ENCODE data around the gene ADAMTSL1.

The ADAMTSL1 gene

GRCh38 chr9:18810581-18810980 is 336.6 kb downstream of the ADAMTSL1 start:
- no peak for TF ChIP-seq CTCF (IDR thresholded peaks at IDR 0.05; ENCODE audit: low read depth, low read length, missing control alignments)
- no peak overlapping the region for H3K4me3 ChIP-seq (ENCODE audit: low read depth, low read length)
- no peak for DNase-seq (ENCODE audit: low read depth)

GRCh38 chr9:18811171-18811570 is 337.2 kb downstream of the ADAMTSL1 start:
- DNase-seq (ENCODE audit: low read depth): no peak
- no peak overlapping the region for H3K4me3 ChIP-seq (ENCODE audit: low read depth, low read length)
- TF ChIP-seq CTCF (IDR thresholded peaks at IDR 0.05; ENCODE audit: low read depth, low read length, missing control alignments): no peak

- H3K4me3 ChIP-seq (ENCODE audit: low read depth, low read length): no peak overlapping the region
- no peak for TF ChIP-seq CTCF (IDR thresholded peaks at IDR 0.05; ENCODE audit: low read depth, low read length, missing control alignments)
- no peak for DNase-seq (ENCODE audit: low read depth)
Observed at GRCh38 chr9:18819418-18819817, 345.5 kb downstream of the ADAMTSL1 start.

DNA sequence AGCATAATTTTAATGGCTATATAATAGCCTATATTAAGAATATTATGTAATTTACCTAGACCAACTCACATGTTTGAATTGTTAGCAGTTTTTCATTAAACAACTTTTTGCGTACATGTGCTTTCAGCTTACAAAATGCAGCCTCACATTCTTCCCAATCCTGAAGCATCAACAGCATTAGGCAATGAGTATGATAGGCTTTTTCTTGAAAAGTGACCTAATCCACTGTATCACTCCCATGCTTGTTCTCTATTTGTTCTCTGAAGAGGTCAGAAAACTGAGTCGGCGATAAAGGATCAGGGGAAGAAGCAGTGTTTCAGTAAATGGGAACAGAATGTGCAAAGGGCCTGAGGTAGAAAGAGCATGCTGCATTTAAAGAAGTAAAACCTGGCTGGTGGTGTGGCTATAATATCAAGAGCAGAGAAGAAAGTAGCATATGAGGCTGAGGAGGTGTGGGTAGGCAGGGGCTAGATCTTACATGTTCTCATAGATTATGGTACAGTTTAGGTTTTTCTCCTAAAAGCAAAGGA is 346.7 kb downstream of the ADAMTSL1 start:
- H3K4me3 ChIP-seq (ENCODE audit: low read depth, low read length): no peak overlapping the region
- DNase-seq (ENCODE audit: low read depth): no peak
- TF ChIP-seq CTCF (IDR thresholded peaks at IDR 0.05; ENCODE audit: low read depth, low read length, missing control alignments): no peak

DNA sequence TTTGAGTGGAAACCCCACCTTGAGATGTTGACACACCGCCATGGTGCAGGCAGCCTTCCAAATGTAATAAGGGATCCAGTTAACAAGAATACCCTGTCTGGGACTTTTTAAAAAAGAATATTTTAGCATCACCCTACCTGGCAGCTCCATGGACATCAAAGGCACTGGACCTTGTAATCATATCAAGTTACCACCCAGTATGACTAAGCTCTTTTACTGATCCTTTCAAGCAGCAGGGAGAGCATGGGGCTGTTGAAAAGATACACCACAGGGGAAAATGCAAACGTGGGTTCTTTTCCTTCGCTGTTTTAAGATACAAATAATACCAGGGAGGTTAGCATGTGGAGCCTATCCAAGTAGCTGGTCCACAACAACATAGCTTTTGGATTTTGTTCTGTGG is 347.8 kb downstream of the ADAMTSL1 start:
- DNase-seq (ENCODE audit: low read depth): no peak
- no peak for TF ChIP-seq CTCF (IDR thresholded peaks at IDR 0.05; ENCODE audit: low read depth, low read length, missing control alignments)

DNA sequence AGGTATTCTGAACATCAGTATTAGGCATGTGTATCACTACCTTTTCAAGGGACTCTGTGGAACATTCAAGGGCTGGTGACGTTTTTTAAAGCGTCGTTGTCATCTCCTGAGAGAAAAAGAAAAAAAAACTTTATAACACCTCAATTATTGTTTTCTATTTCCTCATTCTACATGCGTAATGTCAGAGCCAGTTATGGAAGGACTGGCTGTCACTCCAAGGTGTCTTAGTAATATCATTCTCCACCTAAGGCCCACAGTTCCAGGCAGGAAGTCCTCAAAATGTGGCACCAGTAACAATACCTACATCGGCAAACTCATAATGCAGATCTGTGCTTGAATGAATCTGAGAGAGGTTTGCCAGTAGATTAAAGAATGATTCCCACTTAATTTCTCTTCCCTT is 348.9 kb downstream of the ADAMTSL1 start:
- TF ChIP-seq CTCF (IDR thresholded peaks at IDR 0.05; ENCODE audit: low read depth, low read length, missing control alignments): no peak
- DNase-seq (ENCODE audit: low read depth): no peak

More for the DNA sequence above, 347.8 kb downstream of the ADAMTSL1 start:
- H3K4me3 ChIP-seq (ENCODE audit: low read depth, low read length): no peak overlapping the region

DNA sequence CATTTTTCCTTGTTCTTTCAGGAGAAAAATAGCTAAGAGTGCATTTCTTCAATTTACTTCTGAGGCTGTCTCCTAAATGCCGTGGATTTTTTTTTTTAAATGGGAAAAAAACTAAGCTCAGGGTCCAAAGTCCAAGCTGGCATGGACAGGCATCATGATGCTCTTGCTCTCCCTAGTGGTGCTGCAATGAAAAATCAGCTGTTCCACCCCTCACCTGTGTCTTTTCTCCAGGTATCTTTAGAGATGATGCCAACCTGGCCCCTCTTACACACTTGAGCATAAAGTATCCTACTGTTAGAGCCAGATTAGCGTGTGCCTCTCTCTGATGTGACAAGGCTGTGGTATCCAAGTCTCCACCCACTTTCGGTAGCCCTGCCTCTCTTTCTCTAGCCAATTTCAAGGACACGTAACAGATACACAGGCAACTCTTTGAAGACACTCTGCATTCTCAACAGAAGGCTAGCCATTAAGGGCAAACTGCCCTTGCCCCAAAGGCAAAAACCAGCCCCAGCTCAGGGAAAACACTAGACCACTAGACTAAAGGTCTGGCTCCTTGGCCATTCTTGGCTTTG is 350.2 kb downstream of the ADAMTSL1 start:
- TF ChIP-seq CTCF (IDR thresholded peaks at IDR 0.05; ENCODE audit: low read depth, low read length, missing control alignments): peak; percentile 33
- DNase-seq (ENCODE audit: low read depth): no peak
- no peak overlapping the region for H3K4me3 ChIP-seq (ENCODE audit: low read depth, low read length)

More for the DNA sequence above, 348.9 kb downstream of the ADAMTSL1 start:
- no peak overlapping the region for H3K4me3 ChIP-seq (ENCODE audit: low read depth, low read length)

Data from GM12864 (cell line).